Gastrocnemius medialis (tissue), 4 donors: ENCODE measurements around the gene TMEM150C.

Source experiments
- CTCF ChIP-seq, 5 experiments: fragments of 450-650 bp in 3 of 5; fragments of 200-600 bp in 2 of 5; sonication (generic) in 2 of 5; IDR thresholded peaks in 4 of 5; conservative IDR thresholded peaks in 1 of 5; 1 replicate in 4 of 5; 2 replicates in 1 of 5; pipeline ENCODE4 v1.5.1; 2016 to 2019; ENCODE audit warnings: antibody characterized with exemption in 5 of 5, mild to moderate bottlenecking in 3 of 5, moderate library complexity in 3 of 5
- POLR2A ChIP-seq, 2 donors: fragments of 450-650 bp; IDR thresholded peaks; one replicate each; pipeline ENCODE4 v1.6.1; 2017; ENCODE audit warnings: antibody characterized with exemption in 2 of 2, mild to moderate bottlenecking in 2 of 2, moderate library complexity in 2 of 2

GRCh38 chr4:82434949-82435348 is 126.8 kb downstream of the TMEM150C start:
- TF ChIP-seq CTCF (IDR thresholded peaks at IDR 0.05 in 4 of 5, conservative IDR thresholded peaks at IDR 0.05 in 1 of 5) (no peak), POLR2A (IDR thresholded peaks at IDR 0.05) (no peak)
